COR-L47 (cell line): ENCODE measurements around the gene SLC16A1.
"Not testable (repeated sequence)": the region's sequence is repeated elsewhere in the genome, so short reads cannot be mapped to it uniquely, and the experiment has no call there.

Experiments used
- DNase-seq: peaks from one replicate; lab custom pipeline; 2025; lab: John Stamatoyannopoulos, UW

Gene SLC16A1

GRCh38 chr1:112955773-112956543 is at the start of gene SLC16A1:
Gene SLC16A1, minus strand, starts transcription at chr1:112956196. Its CDS starts 26,888 bp downstream, at chr1:112929308.
- DNase-seq: peak; percentile 90

- no peak for DNase-seq
Measured at GRCh38 chr1:113003751-113004690, 48.0 kb upstream of the SLC16A1 start.

GRCh38 chr1:113002297-113002696 is 46.3 kb upstream of the SLC16A1 start:
- DNase-seq: no peak

GRCh38 chr1:112998592-112999235 is 42.7 kb upstream of the SLC16A1 start:
- peak; percentile 86 for DNase-seq

- no peak for DNase-seq
Measured at GRCh38 chr1:112997781-112998180, 41.8 kb upstream of the SLC16A1 start.

- no peak for DNase-seq
Measured at GRCh38 chr1:112995890-112996289, 39.9 kb upstream of the SLC16A1 start.

- not testable (repeated sequence) for DNase-seq
Measured at GRCh38 chr1:112995021-112995420, 39.0 kb upstream of the SLC16A1 start.

- DNase-seq: no peak
Measured at GRCh38 chr1:112992780-112993179, 36.8 kb upstream of the SLC16A1 start.

- no peak for DNase-seq
Measured at GRCh38 chr1:112991402-112992120, 35.6 kb upstream of the SLC16A1 start.

GRCh38 chr1:112990271-112990670 is 34.3 kb upstream of the SLC16A1 start:
- no peak for DNase-seq

- no peak for DNase-seq
Measured at GRCh38 chr1:112988367-112988766, 32.4 kb upstream of the SLC16A1 start.

GRCh38 chr1:112985123-112985522 is 29.1 kb upstream of the SLC16A1 start:
- DNase-seq: no peak

- DNase-seq: no peak
Measured at GRCh38 chr1:112983537-112984131, 27.6 kb upstream of the SLC16A1 start.

GRCh38 chr1:112982853-112983536 is 27.0 kb upstream of the SLC16A1 start:
- DNase-seq: no peak

GRCh38 chr1:112982328-112982727 is 26.3 kb upstream of the SLC16A1 start:
- DNase-seq: no peak

- DNase-seq: peak; percentile 1
Measured at GRCh38 chr1:112981834-112982233, 25.8 kb upstream of the SLC16A1 start.

- no peak for DNase-seq
Measured at GRCh38 chr1:112981426-112981825, 25.4 kb upstream of the SLC16A1 start.

GRCh38 chr1:112975336-112975735 is 19.3 kb upstream of the SLC16A1 start:
- no peak for DNase-seq

GRCh38 chr1:112974646-112975045 is 18.6 kb upstream of the SLC16A1 start:
- DNase-seq: no peak

GRCh38 chr1:112973788-112974187 is 17.8 kb upstream of the SLC16A1 start:
- no peak for DNase-seq

- DNase-seq: no peak
Measured at GRCh38 chr1:112971006-112971405, 15.0 kb upstream of the SLC16A1 start.
